GM12872 (cell line): Measurements from ENCODE around the gene MMP19.

Source experiments
- CTCF ChIP-seq: IDR thresholded peaks from 3 replicates; pipeline ENCODE4 v1.5.1; 2011; ENCODE audit warnings: low read depth, mild to moderate bottlenecking, low read length, moderate library complexity; ENCODE audit not compliant: insufficient read depth

Gene MMP19

GRCh38 chr12:55817345-55818139 lies 25.2 kb downstream of the MMP19 start, which contains the start of the genes ORMDL2 and SARNP:
Gene ORMDL2, plus strand, starts transcription at chr12:55818041. Its CDS starts 959 bp downstream, at chr12:55819000.
Gene SARNP, minus strand, starts transcription at chr12:55817724. Its CDS starts 23 bp downstream, at chr12:55817701.
- TF ChIP-seq CTCF, result no peak

DNA sequence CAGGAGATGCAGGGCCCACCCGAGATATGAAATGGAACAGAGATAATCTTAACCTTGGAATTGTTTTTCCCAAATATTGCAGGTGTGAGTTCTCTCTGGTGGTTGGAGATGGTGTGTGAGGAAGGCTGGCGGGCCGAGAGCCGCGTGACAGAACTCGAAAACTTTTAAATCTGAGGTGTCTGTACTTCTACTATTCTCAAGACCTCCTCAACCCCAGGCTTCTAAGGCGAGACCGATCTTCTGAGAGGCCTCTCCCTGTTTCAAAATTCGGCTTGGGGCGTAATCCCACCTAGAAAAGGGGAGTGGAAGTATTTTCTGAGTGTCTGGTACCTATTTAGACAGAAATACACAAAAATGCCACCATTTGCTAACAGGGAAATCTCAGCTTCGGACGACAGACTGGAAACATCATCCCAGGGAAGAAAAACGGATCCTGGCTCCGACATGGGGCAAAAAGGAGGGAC lies 25.8 kb downstream of the MMP19 start:
- no peak for TF ChIP-seq CTCF

GRCh38 chr12:55815473-55815872 lies 27.3 kb downstream of the MMP19 start:
- no peak for TF ChIP-seq CTCF

DNA sequence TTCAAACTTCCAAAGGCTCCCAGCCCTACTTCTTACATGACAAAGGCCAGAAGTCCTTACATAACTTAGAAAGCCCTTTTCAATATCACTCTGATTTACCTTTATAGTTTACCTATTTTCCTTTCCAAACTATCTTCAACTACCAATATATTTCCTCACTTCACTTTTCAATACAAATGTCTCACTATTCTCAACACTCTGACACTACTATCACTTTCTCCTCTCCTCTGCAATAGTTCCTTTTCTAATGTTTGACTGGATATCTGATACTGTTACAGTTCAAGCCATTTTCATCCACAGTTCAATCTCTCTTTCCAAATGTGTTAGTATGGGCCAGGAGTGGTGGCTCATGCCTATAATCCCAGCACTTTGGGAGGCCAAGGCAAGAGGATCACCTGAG lies 28.5 kb downstream of the MMP19 start:
- no peak for TF ChIP-seq CTCF

DNA sequence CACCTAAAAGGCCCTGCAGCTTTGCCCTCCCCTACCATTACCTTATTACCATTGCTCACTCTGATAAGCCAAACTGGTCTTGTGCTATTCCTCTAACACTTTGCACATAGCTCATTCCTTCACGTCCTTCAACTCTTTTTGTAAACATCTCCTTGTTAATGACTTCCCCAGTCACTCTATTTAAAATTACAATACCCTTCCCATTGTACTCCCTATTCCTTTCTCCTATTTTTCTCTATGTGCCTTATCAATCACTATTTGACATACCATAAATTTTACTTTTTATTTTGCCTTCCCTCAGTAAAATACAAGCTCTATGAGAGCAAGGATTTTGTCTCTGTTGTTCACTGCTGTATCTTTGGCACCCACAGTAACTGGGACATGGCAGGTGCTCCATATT lies 30.6 kb downstream of the MMP19 start:
- TF ChIP-seq CTCF, result no peak

GRCh38 chr12:55809274-55809673 lies 33.5 kb downstream of the MMP19 start:
- no peak for TF ChIP-seq CTCF

GRCh38 chr12:55806982-55807381 lies 35.8 kb downstream of the MMP19 start:
- no peak for TF ChIP-seq CTCF
